Liver (tissue), 9 donors: ENCODE measurements around the gene FAM53B. TPM values are rescaled to one million over a fixed set of nuclear protein-coding genes. Genes with fewer than 3 reads are reported as not detected.

Source experiments
- DNase-seq: peaks from one replicate; pipeline ENCODE4 v3.0.0-alpha.2; 2017; ENCODE audit warnings: low spot score
- H3K27ac ChIP-seq, 2 donors: one replicate each; pipeline ENCODE4 v1.7.0; 2013; ENCODE audit warnings: inconsistent platforms in 2 of 2, low read length in 2 of 2, control low read depth in 1 of 2, low read depth in 1 of 2, mild to moderate bottlenecking in 1 of 2
- H3K27me3 ChIP-seq, 4 donors: one replicate each; pipeline versions ENCODE4 v1.6.1 to v1.7.0; 2013; ENCODE audit warnings: low read length in 3 of 4, inconsistent platforms in 1 of 4, mild to moderate bottlenecking in 1 of 4, moderate library complexity in 1 of 4; ENCODE audit not compliant: control insufficient read depth in 4 of 4, insufficient read depth in 4 of 4
- H3K36me3 ChIP-seq, 4 donors: one replicate each; pipeline versions ENCODE4 v1.6.1 to v1.7.0; 2013; ENCODE audit warnings: low read length in 3 of 4, mild to moderate bottlenecking in 3 of 4, low read depth in 1 of 4, moderate library complexity in 1 of 4; ENCODE audit not compliant: control insufficient read depth in 4 of 4, insufficient read depth in 3 of 4
- H3K4me1 ChIP-seq, 4 donors: one replicate each; pipeline versions ENCODE4 v1.6.1 to v1.7.0; 2013; ENCODE audit warnings: low read length in 3 of 4, mild to moderate bottlenecking in 3 of 4, moderate library complexity in 1 of 4; ENCODE audit not compliant: control insufficient read depth in 4 of 4, insufficient read depth in 4 of 4
- H3K4me3 ChIP-seq, 3 donors: one replicate each; pipeline versions ENCODE4 v1.6.1 to v1.7.0; 2013; ENCODE audit warnings: low read length in 3 of 3, control low read depth in 1 of 3, low read depth in 1 of 3, mild to moderate bottlenecking in 1 of 3
- H3K9ac ChIP-seq, 2 donors: one replicate each; pipeline ENCODE4 v1.7.0; 2013; ENCODE audit warnings: low read length in 2 of 2, mild to moderate bottlenecking in 2 of 2, moderate library complexity in 2 of 2, control low read depth in 1 of 2, low read depth in 1 of 2
- H3K9me3 ChIP-seq, 4 donors: one replicate each; pipeline versions ENCODE4 v1.6.1 to v1.7.0; 2013; ENCODE audit warnings: low read length in 3 of 4; ENCODE audit not compliant: control insufficient read depth in 4 of 4
- ATF3 ChIP-seq: IDR thresholded peaks from 2 replicates; pipeline ENCODE4 v1.6.1; 2016; ENCODE audit warnings: antibody characterized with exemption
- CTCF ChIP-seq: fragments of 150-350 bp; IDR thresholded peaks from 2 replicates; pipeline ENCODE4 v1.5.1; 2017; ENCODE audit warnings: improper control_type of control experiment, low read depth, low read length; ENCODE audit not compliant: missing input control
- EGR1 ChIP-seq, 2 donors: IDR thresholded peaks; 2 replicates each; pipeline ENCODE4 v1.6.1; 2016 to 2018; ENCODE audit warnings: antibody characterized with exemption in 2 of 2, low read depth in 2 of 2
- FOXA1 ChIP-seq: IDR thresholded peaks from 2 replicates; pipeline ENCODE4 v1.6.1; 2016; ENCODE audit warnings: antibody characterized with exemption
- FOXA2 ChIP-seq: IDR thresholded peaks from 2 replicates; pipeline ENCODE4 v1.6.1; 2016; ENCODE audit warnings: antibody characterized with exemption
- GABPA ChIP-seq, 2 donors: IDR thresholded peaks in 1 of 2; conservative IDR thresholded peaks in 1 of 2; 2 replicates each; pipeline ENCODE4 v1.6.1; 2016; ENCODE audit warnings: antibody characterized with exemption in 2 of 2, mild to moderate bottlenecking in 1 of 2, moderate library complexity in 1 of 2
- HNF4G ChIP-seq: IDR thresholded peaks from 2 replicates; pipeline ENCODE4 v1.6.1; 2016; ENCODE audit warnings: antibody characterized with exemption
- JUND ChIP-seq, 2 donors: IDR thresholded peaks; 2 replicates each; pipeline ENCODE4 v1.6.1; 2016; ENCODE audit warnings: antibody characterized with exemption in 2 of 2
- NR2F2 ChIP-seq: IDR thresholded peaks from 2 replicates; pipeline ENCODE4 v1.6.1; 2016; ENCODE audit warnings: antibody characterized with exemption
- RAD21 ChIP-seq, 2 donors: IDR thresholded peaks; 2 replicates each; pipeline ENCODE4 v1.6.1; 2016; ENCODE audit warnings: antibody characterized with exemption in 2 of 2, mild to moderate bottlenecking in 2 of 2
- REST ChIP-seq: IDR thresholded peaks from 2 replicates; pipeline ENCODE4 v1.6.1; 2016; ENCODE audit warnings: antibody characterized with exemption, mild to moderate bottlenecking
- RXRA ChIP-seq, 2 donors: IDR thresholded peaks; 2 replicates each; pipeline ENCODE4 v1.6.1; 2017 to 2018; ENCODE audit warnings: antibody characterized with exemption in 2 of 2, mild to moderate bottlenecking in 1 of 2
- SP1 ChIP-seq: IDR thresholded peaks from 2 replicates; pipeline ENCODE4 v1.6.1; 2018; ENCODE audit warnings: antibody characterized with exemption, mild to moderate bottlenecking
- YY1 ChIP-seq: IDR thresholded peaks from 2 replicates; pipeline ENCODE4 v1.6.1; 2016; ENCODE audit warnings: antibody characterized with exemption, mild to moderate bottlenecking
- ZBTB33 ChIP-seq: IDR thresholded peaks from 2 replicates; pipeline ENCODE4 v1.6.1; 2016; ENCODE audit warnings: antibody characterized with exemption
- WGBS: extraction: QIAGEN DNeasy Blood & Tissue Kit; methylation state at CpG from one replicate; pipeline ENCODE4 v1.1.7; 2013; 5-methylcytosine and 5-hydroxymethylcytosine counted together
- polyA plus RNA-seq, 2 donors: library from polyadenylated mRNA; stranded (reverse) in 1 of 2; unstranded in 1 of 2; fragments of 200-250 nt in 1 of 2; fragments of >200 nt in 1 of 2; fragmentation: Nextera tagmentation in 1 of 2; extraction: Ambion mirVana in 1 of 2; gene quantifications; one replicate each; pipeline versions ENCODE4 v1.2.1 to v1.2.3, GENCODE V29; 2013 to 2015
- total RNA-seq, 2 donors: library from RNA; depleted of rRNA; stranded (reverse); fragments of >200 nt; gene quantifications; one replicate each; pipeline ENCODE4 v1.2.3, GENCODE V29; 2014
- donor health status: healthy.
- donor health status: healthy.
- donor health status: healthy.
- donor health status: healthy.
- donor health status: healthy.

FAM53B gene
- total and polyA plus RNA-seq, 4 donors = 1.1 to 24.0 (median 6.3) TPM

- no peaks in the 10 kb centered on the region for H3K9me3 ChIP-seq
- 92% methylated on average over 22 of the region's 22 CpGs for WGBS
Observed at GRCh38 chr10:124575107-124576035, 168.8 kb downstream of the FAM53B start.

GRCh38 chr10:124574456-124575070, 169.6 kb downstream of the FAM53B start:
- DNase-seq = no peak
- WGBS = 94% methylated on average over 14 of the region's 14 CpGs
- no peak overlapping the region for H3K27ac ChIP-seq
- H3K4me1 ChIP-seq = no peaks in the 10 kb centered on the region
- no peaks in the 10 kb centered on the region for H3K36me3 ChIP-seq
- H3K9ac ChIP-seq = no peak overlapping the region
- no peak for TF ChIP-seq FOXA1
- TF ChIP-seq RXRA (IDR thresholded peaks at IDR 0.05) = no peak
- no peak for TF ChIP-seq EGR1 (IDR thresholded peaks at IDR 0.05; ENCODE audit: low read depth in 2 of 2)
- no peak for TF ChIP-seq SP1
- no peak for TF ChIP-seq FOXA2
- no peak for TF ChIP-seq GABPA (IDR thresholded peaks at IDR 0.05 in 1 of 2, conservative IDR thresholded peaks at IDR 0.05 in 1 of 2)
- TF ChIP-seq ATF3 = no peak
- TF ChIP-seq JUND (IDR thresholded peaks at IDR 0.05) = no peak
- no peak for TF ChIP-seq CTCF
- TF ChIP-seq HNF4G = no peak
- TF ChIP-seq YY1 = no peak
- TF ChIP-seq REST = no peak
- no peak for TF ChIP-seq NR2F2
- TF ChIP-seq ZBTB33 = no peak
- no peak for TF ChIP-seq RAD21 (IDR thresholded peaks at IDR 0.05)
- H3K9me3 ChIP-seq = no peaks in the 10 kb centered on the region
- no peaks in the 10 kb centered on the region for H3K27me3 ChIP-seq
- H3K4me3 ChIP-seq = no peak overlapping the region

More at GRCh38 chr10:124575107-124576035, 168.8 kb downstream of the FAM53B start:
- DNase-seq = no peak
- Histone ChIP-seq H3K4me1 (no peaks in the 10 kb centered on the region), H3K36me3 (no peaks in the 10 kb centered on the region), H3K27me3 (no peaks in the 10 kb centered on the region), H3K27ac (no peak overlapping the region), H3K4me3 (no peak overlapping the region), H3K9ac (no peak overlapping the region)
- no peak for TF ChIP-seq SP1
- no peak for TF ChIP-seq YY1
